ENCODE measurements around the gene UGT1A4.
"Not testable (repeated sequence)": the region's sequence is repeated elsewhere in the genome, so short reads cannot be mapped to it uniquely, and the experiment has no call there.

UGT1A4 gene

DNA sequence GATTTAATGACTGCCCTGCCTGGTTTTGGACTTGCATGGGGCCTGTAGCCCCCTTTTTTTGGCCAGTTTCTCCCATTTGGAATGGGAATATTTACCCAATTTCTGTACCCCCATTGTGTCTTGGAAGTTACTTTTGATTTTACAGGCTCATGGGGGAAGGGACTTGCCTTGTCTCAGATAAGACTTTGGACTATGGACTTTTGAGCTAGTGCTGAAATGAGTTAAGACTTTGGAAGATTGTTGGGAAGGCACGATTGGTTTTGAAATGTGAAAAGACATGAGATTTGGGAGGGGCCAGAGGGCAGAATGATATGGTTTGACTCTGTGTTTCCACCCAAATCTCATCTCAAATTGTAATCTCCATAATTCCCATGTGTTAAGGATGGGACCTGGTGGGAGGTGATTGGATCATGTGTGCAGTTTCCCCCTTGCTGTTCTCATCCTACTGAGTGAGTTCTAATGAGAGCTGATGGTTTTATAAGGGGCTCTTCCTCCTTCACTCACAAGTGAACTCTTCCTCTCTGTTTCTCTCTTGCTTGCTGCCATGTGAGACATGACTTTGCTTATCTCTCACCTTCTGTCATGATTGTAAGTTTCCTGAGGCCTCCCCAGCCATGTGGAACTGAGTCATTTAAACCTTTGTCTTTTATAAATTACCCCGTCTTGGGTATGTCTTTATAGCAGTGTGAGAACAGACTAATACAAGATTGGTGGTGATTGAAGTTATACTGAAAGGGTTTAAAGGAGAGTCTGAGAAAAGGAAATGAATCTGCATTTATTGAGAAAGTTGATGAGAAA is 32.9 kb downstream of the UGT1A4 start:
- not testable (repeated sequence) for H3K4me1 ChIP-seq (ENCODE audit: control insufficient read depth, insufficient read depth, low read length, poor library complexity, severe bottlenecking); H3K4me3 ChIP-seq (ENCODE audit: extremely low read depth, insufficient read depth, low read length, poor library complexity, severe bottlenecking); H3K36me3 ChIP-seq (ENCODE audit: control insufficient read depth, insufficient read depth, low read length); H3K27ac ChIP-seq (ENCODE audit: low read depth, low read length, severe bottlenecking)
- 83% methylated on average over 1 of the region's 2 CpGs; no CpG with 5 or more reads in 1 of the 2 experiments for WGBS, 2 experiments (ENCODE audit: insufficient coverage in 2 of 2)
- peaks cover 22% of the 10 kb centered on the region for H3K9me3 ChIP-seq (ENCODE audit: control insufficient read depth, low read length)

DNA sequence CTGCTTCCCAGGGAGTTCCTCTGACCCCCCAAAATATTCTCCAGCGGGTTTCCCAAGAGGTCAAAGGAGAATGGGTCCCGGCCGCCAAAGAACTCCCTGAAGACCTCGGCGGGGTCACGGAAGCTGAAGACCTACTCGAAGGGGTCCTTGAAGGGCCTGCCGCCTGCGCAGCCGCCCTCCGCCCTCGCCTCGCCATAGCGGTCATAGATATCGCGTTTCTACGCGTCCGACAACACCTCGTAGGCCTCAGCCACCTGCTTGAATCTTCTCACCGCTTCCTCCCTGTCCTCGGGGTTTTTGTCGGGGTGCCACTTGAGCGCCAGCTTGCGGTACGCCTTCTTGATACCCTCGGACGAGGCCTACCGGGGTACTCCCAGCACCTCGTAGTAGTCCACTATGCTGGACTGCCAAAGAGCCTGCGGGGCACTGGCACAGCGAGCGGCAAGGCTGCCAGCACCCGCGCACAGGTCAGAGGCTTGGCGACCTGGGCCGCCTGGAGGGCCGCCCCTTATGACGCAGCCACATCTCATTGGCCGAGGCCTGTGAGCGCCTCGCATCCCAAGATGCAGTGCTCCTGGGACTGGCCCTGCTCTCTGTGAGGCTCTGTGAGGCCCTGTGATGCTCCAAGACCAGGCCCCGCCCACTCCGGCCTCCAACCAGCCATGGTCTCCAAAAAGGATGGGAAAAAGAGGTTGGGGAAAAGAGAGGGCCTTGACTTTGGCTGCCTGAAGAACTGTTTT is 36.5 kb downstream of the UGT1A4 start:
- Histone ChIP-seq H3K4me1 (ENCODE audit: control insufficient read depth, insufficient read depth, low read length, poor library complexity, severe bottlenecking) (peaks cover 3% of the 10 kb centered on the region), H3K27ac (ENCODE audit: low read depth, low read length, severe bottlenecking) (no peak overlapping the region), H3K9me3 (ENCODE audit: control insufficient read depth, low read length) (peaks cover 22% of the 10 kb centered on the region), H3K36me3 (ENCODE audit: control insufficient read depth, insufficient read depth, low read length) (no peaks in the 10 kb centered on the region), H3K4me3 (ENCODE audit: extremely low read depth, insufficient read depth, low read length, poor library complexity, severe bottlenecking) (no peak overlapping the region)
- 93 to 94% methylated on average over 38 of the region's 44 CpGs for WGBS, 2 experiments (ENCODE audit: insufficient coverage in 2 of 2)

DNA sequence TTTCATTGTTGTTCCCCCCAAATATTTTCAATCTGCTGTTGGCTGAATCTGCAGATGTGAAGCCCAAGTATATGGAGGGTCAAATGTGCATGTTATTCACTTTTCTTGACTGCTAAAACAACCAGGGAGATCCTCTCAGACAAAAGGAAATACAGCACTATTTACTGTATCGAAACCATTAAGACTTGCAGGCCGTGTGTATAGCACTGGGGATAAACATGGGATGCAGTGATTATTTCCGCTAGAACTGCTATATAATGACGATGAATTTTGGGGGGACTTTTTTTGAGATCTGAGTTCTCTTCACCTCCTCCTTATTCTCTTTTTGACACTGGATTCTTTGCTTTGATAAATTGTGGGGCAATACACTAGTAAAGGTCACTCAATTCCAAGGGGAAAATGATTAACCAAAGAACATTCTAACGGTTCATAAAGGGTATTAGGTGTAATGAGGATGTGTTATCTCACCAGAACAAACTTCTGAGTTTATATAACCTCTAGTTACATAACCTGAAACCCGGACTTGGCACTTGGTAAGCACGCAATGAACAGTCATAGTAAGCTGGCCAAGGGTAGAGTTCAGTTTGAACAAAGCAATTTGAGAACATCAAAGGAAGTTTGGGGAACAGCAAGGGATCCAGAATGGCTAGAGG is 38.0 kb downstream of the UGT1A4 start:
- Histone ChIP-seq H3K4me1 (ENCODE audit: control insufficient read depth, insufficient read depth, low read length, poor library complexity, severe bottlenecking) (peaks cover 3% of the 10 kb centered on the region), H3K9me3 (ENCODE audit: control insufficient read depth, low read length) (peaks cover 12% of the 10 kb centered on the region), H3K36me3 (ENCODE audit: control insufficient read depth, insufficient read depth, low read length) (no peaks in the 10 kb centered on the region), H3K27ac (ENCODE audit: low read depth, low read length, severe bottlenecking) (no peak overlapping the region), H3K4me3 (ENCODE audit: extremely low read depth, insufficient read depth, low read length, poor library complexity, severe bottlenecking) (no peak overlapping the region)
- 60 to 89% methylated on average over 1 to 3 of the region's 7 CpGs for whole genome bisulfite sequencing, 2 experiments (ENCODE audit: insufficient coverage in 2 of 2)

DNA sequence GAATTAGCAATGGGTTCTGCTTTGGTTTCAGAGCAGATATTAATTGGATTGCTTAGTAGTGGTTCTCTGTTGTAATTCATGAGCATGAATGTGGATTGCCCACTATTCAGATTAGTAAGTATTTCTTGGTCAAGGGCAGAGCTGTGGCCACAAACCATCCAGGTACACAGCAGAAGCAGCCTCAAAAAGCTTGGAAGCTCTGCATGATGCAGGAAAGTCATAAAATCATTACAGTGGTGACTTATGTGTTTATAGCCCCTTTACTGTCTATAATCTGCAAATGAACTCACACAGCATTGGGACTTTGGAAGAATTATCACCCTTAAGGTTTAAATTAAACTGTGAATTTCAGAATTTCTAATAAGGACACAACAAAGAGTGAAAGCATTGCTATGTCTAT is 39.6 kb downstream of the UGT1A4 start:
- Histone ChIP-seq H3K9me3 (ENCODE audit: control insufficient read depth, low read length) (peaks cover 6% of the 10 kb centered on the region), H3K4me3 (ENCODE audit: extremely low read depth, insufficient read depth, low read length, poor library complexity, severe bottlenecking) (no peak overlapping the region), H3K27ac (ENCODE audit: low read depth, low read length, severe bottlenecking) (no peak overlapping the region), H3K36me3 (ENCODE audit: control insufficient read depth, insufficient read depth, low read length) (no peaks in the 10 kb centered on the region), H3K4me1 (ENCODE audit: control insufficient read depth, insufficient read depth, low read length, poor library complexity, severe bottlenecking) (peaks cover 3% of the 10 kb centered on the region)

DNA sequence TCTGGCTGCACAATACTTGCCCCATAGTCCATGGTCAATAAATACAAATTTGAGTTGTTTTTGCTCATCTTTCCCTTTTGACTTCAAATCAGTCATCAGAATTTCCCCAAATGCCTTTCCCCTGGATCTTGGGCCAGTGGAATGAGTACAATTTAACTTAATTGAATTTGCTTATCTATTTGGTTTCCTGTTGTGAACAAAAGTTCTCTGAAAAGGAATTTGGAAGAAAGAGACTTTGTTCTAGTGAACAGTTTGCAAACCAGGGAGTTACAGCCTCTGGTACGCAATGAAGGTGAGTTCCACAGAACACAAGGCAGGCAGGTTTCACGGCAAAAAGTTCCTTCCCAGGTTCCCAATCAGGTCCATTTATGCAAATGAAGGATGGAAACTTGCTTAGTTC is 40.3 kb downstream of the UGT1A4 start:
- H3K27ac ChIP-seq (ENCODE audit: low read depth, low read length, severe bottlenecking): no peak overlapping the region
- no peaks in the 10 kb centered on the region for H3K36me3 ChIP-seq (ENCODE audit: control insufficient read depth, insufficient read depth, low read length)
- peaks cover 6% of the 10 kb centered on the region for H3K9me3 ChIP-seq (ENCODE audit: control insufficient read depth, low read length)
- 88 to 93% methylated on average over 2 of the region's 2 CpGs for WGBS, 2 experiments (ENCODE audit: insufficient coverage in 2 of 2)
- H3K4me3 ChIP-seq (ENCODE audit: extremely low read depth, insufficient read depth, low read length, poor library complexity, severe bottlenecking): no peak overlapping the region
- peaks cover 3% of the 10 kb centered on the region for H3K4me1 ChIP-seq (ENCODE audit: control insufficient read depth, insufficient read depth, low read length, poor library complexity, severe bottlenecking)

DNA sequence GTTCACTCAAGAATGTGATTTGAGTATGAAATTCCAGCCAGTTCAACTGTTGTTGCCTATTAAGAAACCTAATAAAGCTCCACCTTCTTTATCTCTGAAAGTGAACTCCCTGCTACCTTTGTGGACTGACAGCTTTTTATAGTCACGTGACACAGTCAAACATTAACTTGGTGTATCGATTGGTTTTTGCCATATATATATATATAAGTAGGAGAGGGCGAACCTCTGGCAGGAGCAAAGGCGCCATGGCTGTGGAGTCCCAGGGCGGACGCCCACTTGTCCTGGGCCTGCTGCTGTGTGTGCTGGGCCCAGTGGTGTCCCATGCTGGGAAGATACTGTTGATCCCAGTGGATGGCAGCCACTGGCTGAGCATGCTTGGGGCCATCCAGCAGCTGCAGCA is 41.5 kb downstream of the UGT1A4 start, which contains the start of gene UGT1A1:
UGT1A1 (plus strand) TSS at position 228 of the 400 bp plus-strand sequence; CDS start at position 246, 18 bp downstream.
- Histone ChIP-seq H3K4me1 (ENCODE audit: control insufficient read depth, insufficient read depth, low read length, poor library complexity, severe bottlenecking) (peaks cover 3% of the 10 kb centered on the region), H3K36me3 (ENCODE audit: control insufficient read depth, insufficient read depth, low read length) (no peaks in the 10 kb centered on the region), H3K27ac (ENCODE audit: low read depth, low read length, severe bottlenecking) (no peak within 1 kb of the TSS), H3K9me3 (ENCODE audit: control insufficient read depth, low read length) (peaks cover 2% of the 10 kb centered on the region), H3K4me3 (ENCODE audit: extremely low read depth, insufficient read depth, low read length, poor library complexity, severe bottlenecking) (no peak within 1 kb of the TSS)
- WGBS, 2 experiments (ENCODE audit: insufficient coverage in 2 of 2): 95 to 98% methylated on average over 4 of the region's 6 CpGs

DNA sequence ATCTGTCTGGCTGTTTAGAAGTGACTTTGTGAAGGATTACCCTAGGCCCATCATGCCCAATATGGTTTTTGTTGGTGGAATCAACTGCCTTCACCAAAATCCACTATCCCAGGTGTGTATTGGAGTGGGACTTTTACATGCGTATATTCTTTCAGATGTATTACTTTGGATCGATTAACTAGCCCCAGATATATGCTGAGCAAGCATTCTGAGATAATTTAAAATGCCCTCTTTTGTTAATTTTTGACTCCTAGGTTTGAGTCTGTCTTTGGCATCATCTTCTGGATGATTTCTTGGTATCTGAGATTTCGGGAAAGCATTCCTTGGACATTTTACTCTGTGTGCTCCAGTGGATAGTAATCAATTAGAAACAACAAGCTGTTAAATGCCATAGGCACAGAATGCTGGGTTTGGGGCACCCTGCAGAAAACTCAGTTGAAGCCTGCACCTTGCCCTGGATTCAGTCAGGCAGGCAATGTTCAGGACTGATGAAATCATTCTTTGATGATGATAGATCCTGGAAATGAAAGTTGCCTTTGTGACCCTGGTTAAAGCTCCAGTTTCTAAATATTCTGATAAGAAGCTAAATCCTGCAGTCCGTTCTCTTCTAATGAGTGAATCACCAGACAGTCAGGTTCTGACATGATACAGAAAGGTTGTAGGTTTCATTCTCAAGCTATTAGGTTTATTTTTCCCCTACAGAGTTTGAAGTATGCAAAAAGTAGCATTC is 42.7 kb downstream of the UGT1A4 start:
- H3K9me3 ChIP-seq (ENCODE audit: control insufficient read depth, low read length): no peaks in the 10 kb centered on the region
- 84% methylated on average over 3 of the region's 4 CpGs; no CpG with 5 or more reads in 1 of the 2 experiments for WGBS, 2 experiments (ENCODE audit: insufficient coverage in 2 of 2)
- peaks cover 3% of the 10 kb centered on the region for H3K4me1 ChIP-seq (ENCODE audit: control insufficient read depth, insufficient read depth, low read length, poor library complexity, severe bottlenecking)
- H3K27ac ChIP-seq (ENCODE audit: low read depth, low read length, severe bottlenecking): no peak overlapping the region
- H3K36me3 ChIP-seq (ENCODE audit: control insufficient read depth, insufficient read depth, low read length): no peaks in the 10 kb centered on the region
- no peak overlapping the region for H3K4me3 ChIP-seq (ENCODE audit: extremely low read depth, insufficient read depth, low read length, poor library complexity, severe bottlenecking)

DNA sequence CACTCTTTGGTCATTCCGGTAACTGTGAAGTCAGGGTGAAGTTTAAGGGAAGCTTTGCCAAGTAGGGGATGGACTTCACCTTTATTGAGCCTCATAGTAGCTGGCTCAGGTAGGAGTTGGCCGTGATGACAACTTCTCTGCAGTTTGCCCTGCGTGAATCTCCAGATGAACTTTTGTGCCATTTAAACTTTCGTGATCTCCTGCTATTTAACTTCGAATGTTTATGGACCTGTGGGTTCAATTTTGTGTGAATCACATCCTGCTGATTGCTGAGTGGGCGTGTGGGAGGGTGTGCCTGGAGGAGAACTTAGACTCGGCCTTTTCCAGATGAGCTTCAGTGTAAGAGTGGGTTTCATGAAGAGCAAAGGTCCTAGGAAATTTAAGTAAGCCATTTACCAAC is 45.7 kb downstream of the UGT1A4 start:
- H3K9me3 ChIP-seq (ENCODE audit: control insufficient read depth, low read length): no peaks in the 10 kb centered on the region
- no peak overlapping the region for H3K27ac ChIP-seq (ENCODE audit: low read depth, low read length, severe bottlenecking)
- H3K36me3 ChIP-seq (ENCODE audit: control insufficient read depth, insufficient read depth, low read length): no peaks in the 10 kb centered on the region
- H3K4me1 ChIP-seq (ENCODE audit: control insufficient read depth, insufficient read depth, low read length, poor library complexity, severe bottlenecking): no peaks in the 10 kb centered on the region
- no peak overlapping the region for H3K4me3 ChIP-seq (ENCODE audit: extremely low read depth, insufficient read depth, low read length, poor library complexity, severe bottlenecking)
- 86% methylated on average over 5 to 7 of the region's 7 CpGs for WGBS, 2 experiments (ENCODE audit: insufficient coverage in 2 of 2)

DNA sequence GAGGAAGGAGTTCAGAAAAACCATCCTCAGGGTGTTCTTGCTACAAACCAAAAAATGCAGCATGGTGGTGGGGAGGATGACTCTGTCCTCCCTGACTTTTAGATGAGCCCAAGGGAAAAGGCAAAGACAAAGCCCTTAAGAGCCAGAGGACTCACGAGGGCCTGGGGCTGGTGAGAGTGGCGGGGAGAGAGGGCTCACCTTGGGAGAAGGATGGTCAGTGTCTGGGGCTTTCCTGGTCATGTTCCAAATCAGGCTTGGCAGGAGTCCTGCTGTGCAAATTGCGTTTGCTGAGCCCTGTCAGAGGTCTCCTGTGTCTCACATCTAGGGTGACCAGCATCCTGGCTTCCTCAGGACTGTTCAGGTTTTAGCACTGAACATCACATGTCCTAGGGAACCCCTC is 46.2 kb downstream of the UGT1A4 start:
- Histone ChIP-seq H3K4me3 (ENCODE audit: extremely low read depth, insufficient read depth, low read length, poor library complexity, severe bottlenecking) (no peak overlapping the region), H3K36me3 (ENCODE audit: control insufficient read depth, insufficient read depth, low read length) (no peaks in the 10 kb centered on the region), H3K9me3 (ENCODE audit: control insufficient read depth, low read length) (no peaks in the 10 kb centered on the region), H3K27ac (ENCODE audit: low read depth, low read length, severe bottlenecking) (no peak overlapping the region), H3K4me1 (ENCODE audit: control insufficient read depth, insufficient read depth, low read length, poor library complexity, severe bottlenecking) (no peaks in the 10 kb centered on the region)
- WGBS, 2 experiments (ENCODE audit: insufficient coverage in 2 of 2): 67 to 79% methylated on average over 1 to 3 of the region's 3 CpGs

DNA sequence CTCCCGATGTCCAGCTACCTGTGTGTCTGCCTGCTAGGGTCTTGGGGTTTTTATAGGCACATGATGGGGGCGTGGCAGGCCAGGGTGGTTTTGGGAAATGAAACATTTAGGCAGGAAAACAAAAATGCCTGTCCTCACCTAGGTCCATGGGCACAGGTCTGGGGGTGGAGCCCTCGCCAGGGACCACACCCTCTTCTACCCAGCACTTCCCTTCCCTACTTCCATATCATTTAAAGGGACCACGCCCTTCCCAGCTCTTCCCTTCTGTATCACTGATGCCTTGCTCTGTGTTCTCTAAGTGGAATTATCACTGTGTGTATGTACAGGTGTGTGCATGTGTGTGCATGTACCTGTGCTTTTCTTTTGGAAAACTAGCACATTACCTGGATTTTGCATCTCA is 47.9 kb downstream of the UGT1A4 start:
- WGBS, 2 experiments (ENCODE audit: insufficient coverage in 2 of 2): 80 to 89% methylated on average over 1 to 2 of the region's 4 CpGs
- no peak overlapping the region for H3K27ac ChIP-seq (ENCODE audit: low read depth, low read length, severe bottlenecking)
- no peak overlapping the region for H3K4me3 ChIP-seq (ENCODE audit: extremely low read depth, insufficient read depth, low read length, poor library complexity, severe bottlenecking)
- no peaks in the 10 kb centered on the region for H3K4me1 ChIP-seq (ENCODE audit: control insufficient read depth, insufficient read depth, low read length, poor library complexity, severe bottlenecking)
- H3K9me3 ChIP-seq (ENCODE audit: control insufficient read depth, low read length): no peaks in the 10 kb centered on the region
- no peaks in the 10 kb centered on the region for H3K36me3 ChIP-seq (ENCODE audit: control insufficient read depth, insufficient read depth, low read length)

Data from mesodermal cell (in vitro differentiated cells).